Neural progenitor cell (in vitro differentiated cells): ENCODE measurements around the gene PMM1.

Experiments
- EZH2 ChIP-seq: fragments of 200-600 bp; sonication (generic); IDR thresholded peaks from 2 replicates; pipeline ENCODE4 v1.6.1; 2017; ENCODE audit warnings: antibody characterized with exemption, mild to moderate bottlenecking, moderate library complexity
- TF ChIP-seq, protein P1 (sequence below): fragments of 200-600 bp; sonication (generic); IDR thresholded peaks from 2 replicates; pipeline ENCODE4 v1.5.1; 2017; ENCODE audit warnings: antibody characterized with exemption, mild to moderate bottlenecking

DNA sequence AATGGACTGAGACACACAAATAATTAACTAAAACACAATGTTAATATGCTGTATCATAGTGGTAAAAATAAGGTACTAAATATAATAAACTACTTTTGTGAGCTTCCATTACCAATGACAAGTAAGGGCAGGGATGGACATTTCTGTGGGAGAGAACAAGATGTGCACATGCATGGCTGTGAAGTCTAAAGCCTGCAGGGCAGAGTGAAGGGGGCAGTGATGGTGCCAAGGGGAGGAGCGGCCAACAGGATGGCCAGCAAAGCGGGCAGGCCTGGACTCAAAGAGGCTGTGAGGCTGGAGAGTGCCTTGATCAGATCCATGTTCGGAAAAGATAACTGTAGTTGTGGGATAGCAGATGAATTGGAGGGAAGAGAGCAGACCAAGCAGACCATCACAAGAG is 18.7 kb upstream of the PMM1 start:
- TF ChIP-seq, protein P1, sequence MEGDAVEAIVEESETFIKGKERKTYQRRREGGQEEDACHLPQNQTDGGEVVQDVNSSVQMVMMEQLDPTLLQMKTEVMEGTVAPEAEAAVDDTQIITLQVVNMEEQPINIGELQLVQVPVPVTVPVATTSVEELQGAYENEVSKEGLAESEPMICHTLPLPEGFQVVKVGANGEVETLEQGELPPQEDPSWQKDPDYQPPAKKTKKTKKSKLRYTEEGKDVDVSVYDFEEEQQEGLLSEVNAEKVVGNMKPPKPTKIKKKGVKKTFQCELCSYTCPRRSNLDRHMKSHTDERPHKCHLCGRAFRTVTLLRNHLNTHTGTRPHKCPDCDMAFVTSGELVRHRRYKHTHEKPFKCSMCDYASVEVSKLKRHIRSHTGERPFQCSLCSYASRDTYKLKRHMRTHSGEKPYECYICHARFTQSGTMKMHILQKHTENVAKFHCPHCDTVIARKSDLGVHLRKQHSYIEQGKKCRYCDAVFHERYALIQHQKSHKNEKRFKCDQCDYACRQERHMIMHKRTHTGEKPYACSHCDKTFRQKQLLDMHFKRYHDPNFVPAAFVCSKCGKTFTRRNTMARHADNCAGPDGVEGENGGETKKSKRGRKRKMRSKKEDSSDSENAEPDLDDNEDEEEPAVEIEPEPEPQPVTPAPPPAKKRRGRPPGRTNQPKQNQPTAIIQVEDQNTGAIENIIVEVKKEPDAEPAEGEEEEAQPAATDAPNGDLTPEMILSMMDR, result no peak
- no peak for TF ChIP-seq EZH2
